Neural cell (in vitro differentiated cells): ENCODE results near the gene ADGRL1. TPM values are rescaled to one million over a fixed set of nuclear protein-coding genes. Genes with fewer than 3 reads are reported as not detected.
"Not testable (repeated sequence)": the region's sequence is repeated elsewhere in the genome, so short reads cannot be mapped to it uniquely, and the experiment has no call there.

Experiments
- H2AFZ ChIP-seq: fragments of 200-600, 300-800 bp; sonication (generic), shearing (Covaris generic); 2 replicates; pipeline ENCODE4 v1.6.0; 2014; ENCODE audit warnings: low read depth, mild to moderate bottlenecking, antibody characterized with exemption, low read length, moderate library complexity
- H3F3A ChIP-seq: fragments of 200-600 bp; shearing (Covaris generic); 2 replicates; pipeline ENCODE4 v1.6.1; 2016; ENCODE audit warnings: mild to moderate bottlenecking, moderate library complexity, mixed read lengths, antibody characterized with exemption, low read length; ENCODE audit not compliant: insufficient read depth, poor library complexity, severe bottlenecking
- H3K27ac ChIP-seq: fragments of 200-600, 300-800 bp; sonication (generic), shearing (Covaris generic); 2 replicates; pipeline ENCODE4 v1.5.1; 2014; ENCODE audit warnings: mild to moderate bottlenecking, low read length, moderate library complexity
- H3K27me3 ChIP-seq: fragments of 300-800, 200-600 bp; sonication (generic), shearing (Covaris generic); 2 replicates; pipeline ENCODE4 v1.6.0; 2014; ENCODE audit warnings: mild to moderate bottlenecking, low read depth, low read length, moderate library complexity; ENCODE audit not compliant: insufficient read depth
- H3K36me3 ChIP-seq: fragments of 300-800, 200-600 bp; sonication (generic), shearing (Covaris generic); 2 replicates; pipeline ENCODE4 v1.5.1; 2014; ENCODE audit warnings: mild to moderate bottlenecking, antibody characterized with exemption, low read length, moderate library complexity; ENCODE audit not compliant: insufficient read depth
- H3K4me2 ChIP-seq: fragments of 300-800, 200-600 bp; sonication (generic), shearing (Covaris generic); 2 replicates; pipeline ENCODE4 v1.6.0; 2014; ENCODE audit warnings: mild to moderate bottlenecking, low read length
- H3K4me3 ChIP-seq: fragments of 300-800, 200-600 bp; sonication (generic), shearing (Covaris generic); 2 replicates; pipeline ENCODE4 v1.5.1; 2014; ENCODE audit warnings: mild to moderate bottlenecking, low read length, moderate library complexity
- H3K79me2 ChIP-seq: fragments of 200-600 bp; shearing (Covaris generic); replicated peaks from 2 replicates; pipeline ENCODE4 v1.6.0; 2014; ENCODE audit warnings: mild to moderate bottlenecking, low read length, moderate library complexity; ENCODE audit not compliant: insufficient read depth
- H3K9ac ChIP-seq: fragments of 300-800, 200-600 bp; sonication (generic), shearing (Covaris generic); 2 replicates; pipeline ENCODE4 v1.6.1; 2016; ENCODE audit warnings: mild to moderate bottlenecking, low read length, mixed read lengths
- H3K9me2 ChIP-seq: fragments of 200-600 bp; shearing (Covaris generic); 2 replicates; pipeline ENCODE4 v1.6.1; 2016; ENCODE audit warnings: mild to moderate bottlenecking, low read length, mixed read lengths; ENCODE audit not compliant: insufficient read depth
- H3K9me3 ChIP-seq: fragments of 200-600, 300-800 bp; sonication (generic), shearing (Covaris generic); 2 replicates; pipeline ENCODE4 v1.6.1; 2016; ENCODE audit warnings: mild to moderate bottlenecking, mixed run types, low read length, moderate library complexity, mixed read lengths
- H4K20me1 ChIP-seq: fragments of 200-600 bp; shearing (Covaris generic); 2 replicates; pipeline ENCODE4 v1.6.1; 2016; ENCODE audit warnings: mild to moderate bottlenecking, mixed run types; ENCODE audit not compliant: insufficient read depth
- CTCF ChIP-seq: fragments of 450-650 bp; IDR thresholded peaks from 2 replicates; pipeline ENCODE4 v1.5.1; 2014; ENCODE audit warnings: antibody characterized with exemption, mild to moderate bottlenecking, moderate library complexity; ENCODE audit not compliant: poor library complexity, severe bottlenecking
- EP300 ChIP-seq: fragments of 450-650 bp; conservative IDR thresholded peaks from 2 replicates; pipeline ENCODE4 v1.6.1; 2014; ENCODE audit warnings: antibody characterized with exemption, mild to moderate bottlenecking, moderate library complexity; ENCODE audit not compliant: poor library complexity, severe bottlenecking
- EZH2 ChIP-seq: fragments of 200-600, 300-800 bp; shearing (Covaris generic), sonication (generic); IDR thresholded peaks from 2 replicates; pipeline ENCODE4 v1.6.1; 2014; ENCODE audit warnings: antibody characterized with exemption, low read length, borderline replicate concordance, mild to moderate bottlenecking; ENCODE audit not compliant: insufficient read depth, poor library complexity, severe bottlenecking
- MXI1 ChIP-seq: fragments of 450-650 bp; conservative IDR thresholded peaks from 2 replicates; pipeline ENCODE4 v1.6.1; 2014; ENCODE audit warnings: antibody characterized with exemption, mild to moderate bottlenecking; ENCODE audit not compliant: poor library complexity, severe bottlenecking
- POLR2AphosphoS5 ChIP-seq: IDR thresholded peaks from 2 replicates; pipeline ENCODE4 v1.6.1; 2012
- RAD21 ChIP-seq: fragments of 450-650 bp; conservative IDR thresholded peaks from 2 replicates; pipeline ENCODE4 v1.6.1; 2014; ENCODE audit warnings: antibody characterized with exemption, mild to moderate bottlenecking, moderate library complexity
- REST ChIP-seq: IDR thresholded peaks from 2 replicates; pipeline ENCODE4 v1.6.1; 2012; ENCODE audit warnings: borderline replicate concordance
- SMC3 ChIP-seq: fragments of 450-650 bp; conservative IDR thresholded peaks from 2 replicates; pipeline ENCODE4 v1.6.1; 2014; ENCODE audit warnings: antibody characterized with exemption, mild to moderate bottlenecking, moderate library complexity; ENCODE audit not compliant: poor library complexity
- TAF1 ChIP-seq: IDR thresholded peaks from 2 replicates; pipeline ENCODE4 v1.6.1; 2012; ENCODE audit warnings: low read depth
- polyA plus RNA-seq: library from polyadenylated mRNA; depleted of rRNA; stranded (reverse); fragments of >200 nt; gene quantifications from 2 replicates; pipeline ENCODE4 v1.2.3, GENCODE V29; 2014

The ADGRL1 gene
- polyA plus RNA-seq, 1 donor from 2014 or later: 22.2 TPM

- H2AFZ ChIP-seq, H4K20me1 ChIP-seq, H3K9me3 ChIP-seq, H3K27me3 ChIP-seq, H3K36me3 ChIP-seq, H3F3A ChIP-seq, H3K9me2 ChIP-seq: not testable (repeated sequence)
- peaks cover 32% of the 10 kb centered on the region for H3K79me2 ChIP-seq
- peak; percentile 80 for TF ChIP-seq MXI1
- peak; percentile 16 for TF ChIP-seq TAF1
- peak overlapping the region; percentile 75 for H3K4me3 ChIP-seq
- peak overlapping the region; percentile 46 for H3K4me2 ChIP-seq
- peak overlapping the region; percentile 88 for H3K9ac ChIP-seq
- H3K27ac ChIP-seq: peak overlapping the region; percentile 76
Measured at GRCh38 chr19:14204676-14205451, 1.1 kb downstream of the ADGRL1 start.

GRCh38 chr19:14204219-14204618, 1.8 kb downstream of the ADGRL1 start:
- not testable (repeated sequence) for H3K36me3 ChIP-seq, H4K20me1 ChIP-seq, H2AFZ ChIP-seq, H3K27me3 ChIP-seq, H3F3A ChIP-seq, H3K9me2 ChIP-seq, H3K9me3 ChIP-seq
- Histone ChIP-seq H3K9ac (peak overlapping the region; percentile 88), H3K79me2 (peaks cover 32% of the 10 kb centered on the region), H3K4me2 (peak overlapping the region; percentile 46), H3K27ac (peak overlapping the region; percentile 76), H3K4me3 (peak overlapping the region; percentile 75)

GRCh38 chr19:14203788-14204187, 2.2 kb downstream of the ADGRL1 start:
- not testable (repeated sequence) for H3K9me2 ChIP-seq, H3K4me2 ChIP-seq, H3K27ac ChIP-seq, H3F3A ChIP-seq, H3K27me3 ChIP-seq, H3K9me3 ChIP-seq, H3K36me3 ChIP-seq, H2AFZ ChIP-seq, H4K20me1 ChIP-seq
- Histone ChIP-seq H3K4me3 (peak overlapping the region; percentile 75), H3K79me2 (peaks cover 32% of the 10 kb centered on the region), H3K9ac (peak overlapping the region; percentile 88)

GRCh38 chr19:14203177-14203576, 2.8 kb downstream of the ADGRL1 start:
- no peaks in the 10 kb centered on the region for H3K9me2 ChIP-seq
- no peak overlapping the region for H3K9ac ChIP-seq
- TF ChIP-seq REST (no peak), TAF1 (no peak), MXI1 (no peak), EP300 (no peak), POLR2AphosphoS5 (no peak), CTCF (no peak), SMC3 (no peak), RAD21 (no peak), EZH2 (no peak)
- H3K79me2 ChIP-seq: peaks cover 37% of the 10 kb centered on the region
- no peaks in the 10 kb centered on the region for H3F3A ChIP-seq
- H2AFZ ChIP-seq: no peak overlapping the region
- H4K20me1 ChIP-seq: peaks cover 8% of the 10 kb centered on the region
- H3K36me3 ChIP-seq: no peaks in the 10 kb centered on the region
- no peak overlapping the region for H3K27ac ChIP-seq
- no peaks in the 10 kb centered on the region for H3K27me3 ChIP-seq
- H3K4me3 ChIP-seq: peak overlapping the region; percentile 75
- H3K9me3 ChIP-seq: no peaks in the 10 kb centered on the region
- H3K4me2 ChIP-seq: no peak overlapping the region

GRCh38 chr19:14201481-14201880, 4.5 kb downstream of the ADGRL1 start:
- H3K27me3 ChIP-seq, H3K4me3 ChIP-seq, H3K27ac ChIP-seq, H2AFZ ChIP-seq, H3K9ac ChIP-seq, H3F3A ChIP-seq, H3K36me3 ChIP-seq, H3K9me2 ChIP-seq, H3K4me2 ChIP-seq, H3K9me3 ChIP-seq: not testable (repeated sequence)
- H4K20me1 ChIP-seq: peaks cover 13% of the 10 kb centered on the region
- H3K79me2 ChIP-seq: peaks cover 39% of the 10 kb centered on the region
